ENCODE data around the gene CLSTN1. TPM values are rescaled to one million over a fixed set of nuclear protein-coding genes. Genes with fewer than 3 reads are reported as not detected.
"Not testable (repeated sequence)": the region's sequence is repeated elsewhere in the genome, so short reads cannot be mapped to it uniquely, and the experiment has no call there.

CLSTN1 gene
- total RNA-seq, 1 donor from 2014 or later: 127 TPM

- H3K4me3 Mint-ChIP-seq: no peak overlapping the region
- peaks cover 3% of the 10 kb centered on the region for H3K36me3 Mint-ChIP-seq
- DNase-seq (ENCODE audit: low spot score in 2 of 2, unreplicated experiment in 2 of 2): no peak
- TF ChIP-seq CTCF (IDR thresholded peaks at IDR 0.05; ENCODE audit: unreplicated experiment): no peak
- peaks cover 5% of the 10 kb centered on the region for H3K9me3 Mint-ChIP-seq
- peaks cover 29% of the 10 kb centered on the region for H3K4me1 Mint-ChIP-seq
- no peaks in the 10 kb centered on the region for H3K27me3 Mint-ChIP-seq (ENCODE audit: low read depth)
- H3K27ac Mint-ChIP-seq: peak overlapping the region; percentile 5
These were observed 29.7 kb downstream of the CLSTN1 start for GRCh38 chr1:9794081-9794480.

GRCh38 chr1:9793291-9793690 is 30.5 kb downstream of the CLSTN1 start:
- peaks cover 25% of the 10 kb centered on the region for H3K4me1 Mint-ChIP-seq
- H3K27me3 Mint-ChIP-seq (ENCODE audit: low read depth): no peaks in the 10 kb centered on the region
- peaks cover 5% of the 10 kb centered on the region for H3K9me3 Mint-ChIP-seq
- H3K4me3 Mint-ChIP-seq: no peak overlapping the region
- peak overlapping the region; percentile 39 for H3K27ac Mint-ChIP-seq
- no peak for TF ChIP-seq CTCF (IDR thresholded peaks at IDR 0.05; ENCODE audit: unreplicated experiment)
- H3K36me3 Mint-ChIP-seq: peaks cover 3% of the 10 kb centered on the region
- DNase-seq (ENCODE audit: low spot score in 2 of 2, unreplicated experiment in 2 of 2): no peak

- Mint-ChIP-seq H3K4me1 (peaks cover 22% of the 10 kb centered on the region), H3K4me3 (no peak overlapping the region), H3K36me3 (peaks cover 3% of the 10 kb centered on the region), H3K27ac (no peak overlapping the region), H3K27me3 (ENCODE audit: low read depth) (no peaks in the 10 kb centered on the region), H3K9me3 (peaks cover 5% of the 10 kb centered on the region)
- no peak for TF ChIP-seq CTCF (IDR thresholded peaks at IDR 0.05; ENCODE audit: unreplicated experiment)
- DNase-seq (ENCODE audit: low spot score in 2 of 2, unreplicated experiment in 2 of 2): no peak
These were observed 31.4 kb downstream of the CLSTN1 start for GRCh38 chr1:9792156-9793042.

GRCh38 chr1:9789700-9790099 is 34.1 kb downstream of the CLSTN1 start:
- H3K27me3 Mint-ChIP-seq (ENCODE audit: low read depth); H3K36me3 Mint-ChIP-seq; DNase-seq (ENCODE audit: low spot score in 2 of 2, unreplicated experiment in 2 of 2); H3K4me3 Mint-ChIP-seq; H3K27ac Mint-ChIP-seq; H3K9me3 Mint-ChIP-seq: not testable (repeated sequence)
- peaks cover 18% of the 10 kb centered on the region for H3K4me1 Mint-ChIP-seq

- Mint-ChIP-seq H3K4me1 (peaks cover 6% of the 10 kb centered on the region), H3K27ac (no peak overlapping the region), H3K9me3 (peaks cover 5% of the 10 kb centered on the region), H3K36me3 (peaks cover 3% of the 10 kb centered on the region), H3K4me3 (no peak overlapping the region), H3K27me3 (ENCODE audit: low read depth) (no peaks in the 10 kb centered on the region)
- no peak for DNase-seq (ENCODE audit: low spot score in 2 of 2, unreplicated experiment in 2 of 2)
- TF ChIP-seq CTCF (IDR thresholded peaks at IDR 0.05; ENCODE audit: unreplicated experiment): no peak
These were observed 36.1 kb downstream of the CLSTN1 start for GRCh38 chr1:9787702-9788101.

- Mint-ChIP-seq H3K9me3 (peaks cover 5% of the 10 kb centered on the region), H3K27me3 (ENCODE audit: low read depth) (no peaks in the 10 kb centered on the region), H3K27ac (peak overlapping the region; percentile 4), H3K36me3 (no peaks in the 10 kb centered on the region), H3K4me1 (no peaks in the 10 kb centered on the region), H3K4me3 (no peak overlapping the region)
- TF ChIP-seq CTCF (IDR thresholded peaks at IDR 0.05; ENCODE audit: unreplicated experiment): no peak
- no peak for DNase-seq (ENCODE audit: low spot score in 2 of 2, unreplicated experiment in 2 of 2)
These were observed 38.4 kb downstream of the CLSTN1 start for GRCh38 chr1:9785406-9785805.

Measured in mesothelial cell of epicardium (in vitro differentiated cells).